ENCODE data around the gene PRAMEF18. TPM values are rescaled to one million over a fixed set of nuclear protein-coding genes. Genes with fewer than 3 reads are reported as not detected.

PRAMEF18 gene
- total RNA-seq, 1 donor from 2014 or later, result not detected

Other genes with a start within 250 kb of the PRAMEF18 start
- not detected in 3 replicates for gene PRAMEF27, start 169.6 kb downstream of the PRAMEF18 start, total RNA-seq
- gene HNRNPCL3, start 165.4 kb downstream of the PRAMEF18 start, total RNA-seq, result not detected in 3 replicates
- gene PRAMEF25, start 155.4 kb downstream of the PRAMEF18 start, total RNA-seq, result not detected in 3 replicates
- not detected in 3 replicates for gene HNRNPCL2, start 109.3 kb downstream of the PRAMEF18 start, total RNA-seq
- not detected in 3 replicates for gene PRAMEF26, start 70.1 kb downstream of the PRAMEF18 start, total RNA-seq
- gene HNRNPCL4, start 60.5 kb downstream of the PRAMEF18 start, total RNA-seq, result not detected in 3 replicates
- not detected in 3 replicates for gene PRAMEF9, start 54.3 kb downstream of the PRAMEF18 start, total RNA-seq
- not detected in 3 replicates for gene PRAMEF13, start 24.7 kb downstream of the PRAMEF18 start, total RNA-seq
- not detected in 3 replicates for gene PRAMEF5, start 28.0 kb upstream of the PRAMEF18 start, total RNA-seq
- not detected in 3 replicates for gene PRAMEF8, start 59.0 kb upstream of the PRAMEF18 start, total RNA-seq
- gene PRAMEF33, start 77.4 kb upstream of the PRAMEF18 start, total RNA-seq, result not detected in 3 replicates
- not detected in 3 replicates for gene PRAMEF15, start 89.4 kb upstream of the PRAMEF18 start, total RNA-seq
- gene PRAMEF14, start 121.0 kb upstream of the PRAMEF18 start, total RNA-seq, result not detected in 3 replicates
- not detected in 3 replicates for gene PRAMEF19, start 145.8 kb upstream of the PRAMEF18 start, total RNA-seq
- gene PRAMEF17, start 163.5 kb upstream of the PRAMEF18 start, total RNA-seq, result not detected in 3 replicates
- not detected in 3 replicates for gene PRAMEF20, start 184.3 kb upstream of the PRAMEF18 start, total RNA-seq

Data from chondrocyte (in vitro differentiated cells).